GM12872 (cell line): ENCODE measurements around the gene KLHL35.

ENCODE experiments used
- TF ChIP-seq, protein P1 (sequence below): IDR thresholded peaks from 3 replicates; pipeline ENCODE4 v1.5.1; 2011; ENCODE audit warnings: low read depth, mild to moderate bottlenecking, low read length, moderate library complexity; ENCODE audit not compliant: insufficient read depth

KLHL35 gene

DNA sequence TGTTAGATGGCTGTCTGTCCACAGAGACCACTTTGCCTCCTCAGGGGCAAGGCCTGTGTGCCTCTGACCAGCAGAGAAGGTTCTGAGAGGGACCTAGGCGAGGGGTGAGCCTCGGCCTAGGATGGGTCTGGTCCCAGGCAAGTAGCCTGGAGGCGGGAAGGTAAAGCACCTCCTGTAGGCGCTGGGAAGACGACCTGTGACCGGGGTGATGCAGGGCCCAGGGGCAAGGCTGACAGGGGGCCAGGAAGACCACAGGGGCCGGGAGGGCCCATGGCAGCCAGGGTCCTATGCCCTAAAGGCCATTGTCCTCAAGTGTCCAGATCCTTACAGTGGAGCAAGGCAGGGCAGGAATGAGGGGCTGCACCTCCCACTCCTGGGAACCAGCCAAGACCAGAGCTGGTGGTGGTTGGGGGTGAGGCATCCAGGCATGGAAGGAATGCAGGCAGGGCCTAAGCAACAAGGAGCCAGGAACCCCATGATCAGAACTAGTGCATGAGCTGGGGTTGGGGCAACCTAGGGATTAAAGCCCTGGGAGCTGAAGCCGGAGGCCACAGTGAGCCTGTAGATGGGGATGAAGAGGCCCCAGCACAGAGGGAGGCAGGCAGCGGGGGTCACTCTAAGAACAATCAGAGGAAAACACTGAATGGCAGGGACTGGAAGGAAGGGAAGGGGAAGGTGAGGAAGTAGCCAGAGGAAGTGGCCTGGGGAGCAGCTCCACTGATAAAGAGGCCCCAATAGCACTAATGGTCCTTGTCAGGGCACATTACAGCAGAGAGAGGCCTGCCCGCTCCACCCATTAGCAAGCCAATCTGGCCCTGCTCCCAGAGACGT is 32.9 kb upstream of the KLHL35 start:
- TF ChIP-seq, protein P1, sequence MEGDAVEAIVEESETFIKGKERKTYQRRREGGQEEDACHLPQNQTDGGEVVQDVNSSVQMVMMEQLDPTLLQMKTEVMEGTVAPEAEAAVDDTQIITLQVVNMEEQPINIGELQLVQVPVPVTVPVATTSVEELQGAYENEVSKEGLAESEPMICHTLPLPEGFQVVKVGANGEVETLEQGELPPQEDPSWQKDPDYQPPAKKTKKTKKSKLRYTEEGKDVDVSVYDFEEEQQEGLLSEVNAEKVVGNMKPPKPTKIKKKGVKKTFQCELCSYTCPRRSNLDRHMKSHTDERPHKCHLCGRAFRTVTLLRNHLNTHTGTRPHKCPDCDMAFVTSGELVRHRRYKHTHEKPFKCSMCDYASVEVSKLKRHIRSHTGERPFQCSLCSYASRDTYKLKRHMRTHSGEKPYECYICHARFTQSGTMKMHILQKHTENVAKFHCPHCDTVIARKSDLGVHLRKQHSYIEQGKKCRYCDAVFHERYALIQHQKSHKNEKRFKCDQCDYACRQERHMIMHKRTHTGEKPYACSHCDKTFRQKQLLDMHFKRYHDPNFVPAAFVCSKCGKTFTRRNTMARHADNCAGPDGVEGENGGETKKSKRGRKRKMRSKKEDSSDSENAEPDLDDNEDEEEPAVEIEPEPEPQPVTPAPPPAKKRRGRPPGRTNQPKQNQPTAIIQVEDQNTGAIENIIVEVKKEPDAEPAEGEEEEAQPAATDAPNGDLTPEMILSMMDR, result no peak

DNA sequence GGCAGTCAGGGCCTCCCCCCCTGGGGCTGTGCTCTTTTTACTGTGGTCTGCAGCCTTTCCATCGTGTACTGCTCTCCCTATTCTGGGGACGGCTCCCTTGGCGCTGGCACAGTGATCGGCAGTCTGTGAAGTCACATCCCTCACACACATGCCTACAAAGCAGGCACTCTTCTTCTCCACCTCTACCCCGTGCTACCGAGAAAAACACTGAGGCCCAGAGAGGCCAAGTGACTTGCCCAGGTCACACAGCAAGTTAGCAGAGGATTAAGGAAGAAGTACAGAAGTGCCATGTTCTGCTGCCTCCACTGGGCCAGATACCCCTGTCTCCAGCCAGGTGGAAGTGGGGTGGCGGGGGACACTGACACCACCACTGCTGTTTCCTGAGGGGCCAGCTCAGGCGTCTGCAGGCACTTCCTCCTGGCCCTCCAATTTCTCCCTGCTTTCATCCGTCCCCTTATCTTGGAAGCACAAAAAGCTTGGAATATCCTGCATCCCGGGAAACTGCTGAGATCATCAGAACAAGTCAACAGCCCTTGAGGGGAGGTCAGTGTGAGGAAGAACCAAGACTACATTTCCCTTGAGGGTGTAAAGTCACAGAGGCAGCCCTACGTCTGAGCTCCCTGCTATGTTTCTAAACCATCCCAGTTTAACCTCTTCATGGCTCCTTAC is 30.2 kb upstream of the KLHL35 start:
- TF ChIP-seq, protein P1, result no peak

DNA sequence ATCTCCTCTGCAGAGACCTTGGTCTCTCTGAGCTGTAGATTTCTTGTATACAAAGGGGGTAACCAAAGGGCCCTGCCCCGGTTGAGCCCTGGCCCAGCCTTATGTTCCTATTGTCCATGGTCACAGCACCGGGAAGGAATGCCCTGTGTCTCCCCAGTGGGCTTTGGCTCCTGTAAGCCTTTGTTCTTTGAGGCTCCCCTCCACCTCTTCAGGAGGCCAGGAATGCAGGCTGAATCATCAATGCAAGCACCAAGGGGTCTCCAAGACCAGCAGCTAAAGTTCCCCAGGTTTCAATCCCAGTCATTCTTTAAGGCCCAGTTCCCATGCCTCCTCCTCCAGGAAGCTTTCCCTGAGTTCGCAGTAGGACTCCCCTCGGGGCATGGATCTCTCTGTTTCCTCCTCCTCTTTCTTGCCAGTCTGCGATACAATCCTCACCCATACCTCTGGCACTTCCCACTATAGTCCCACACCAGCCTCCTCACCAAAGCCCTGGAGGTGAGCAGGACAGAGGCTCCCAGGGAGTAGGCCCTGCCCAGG is 29.2 kb upstream of the KLHL35 start:
- TF ChIP-seq, protein P1, result no peak

DNA sequence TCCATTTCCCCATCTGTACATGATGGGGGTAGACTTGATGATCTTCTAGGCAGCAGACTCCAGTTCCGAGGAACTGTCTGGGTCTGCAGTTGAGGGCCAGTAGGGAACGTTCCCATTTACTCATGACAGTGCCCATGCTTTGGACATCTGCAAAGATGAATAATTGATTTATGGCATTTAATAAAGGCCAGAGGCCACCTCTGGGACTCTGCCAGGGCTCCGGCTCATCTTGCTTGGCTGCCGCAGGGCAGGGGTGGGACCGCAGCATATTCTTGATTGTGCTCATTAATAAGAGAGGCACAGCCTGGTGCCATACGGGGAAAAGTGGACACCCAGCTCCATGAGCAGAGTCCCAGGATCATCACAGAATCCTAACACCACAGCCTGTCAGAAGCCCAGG is 28.1 kb upstream of the KLHL35 start:
- TF ChIP-seq, protein P1, result no peak

DNA sequence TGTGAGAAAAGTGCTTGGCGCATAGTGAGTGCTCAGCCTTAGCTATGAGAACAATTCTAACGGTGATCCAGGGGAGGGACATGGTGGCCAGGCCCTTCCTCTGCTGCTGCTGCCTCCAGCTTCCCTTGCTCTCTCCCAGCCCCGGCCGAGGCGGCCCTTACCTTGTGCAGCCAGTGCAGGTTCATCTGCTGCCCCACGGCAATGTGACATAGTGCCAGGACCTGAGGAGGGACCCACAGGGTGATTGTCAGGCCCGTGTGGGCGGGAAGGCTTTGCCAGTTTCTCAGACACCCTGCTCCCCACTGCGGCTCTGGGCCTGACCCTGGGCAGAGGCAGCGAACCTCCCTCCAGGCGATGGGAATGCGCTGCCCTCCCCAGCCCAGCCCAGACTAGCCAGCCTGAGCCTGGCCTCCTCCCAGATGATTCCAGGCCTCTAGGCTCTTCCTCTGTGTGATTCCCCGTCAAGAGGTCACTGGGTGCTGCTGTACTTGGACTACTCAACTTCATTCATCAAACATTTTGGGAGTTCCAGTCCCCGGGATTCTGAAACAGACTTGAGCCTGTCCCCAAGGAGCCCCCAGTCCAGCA is 23.7 kb upstream of the KLHL35 start:
- TF ChIP-seq, protein P1, result no peak

DNA sequence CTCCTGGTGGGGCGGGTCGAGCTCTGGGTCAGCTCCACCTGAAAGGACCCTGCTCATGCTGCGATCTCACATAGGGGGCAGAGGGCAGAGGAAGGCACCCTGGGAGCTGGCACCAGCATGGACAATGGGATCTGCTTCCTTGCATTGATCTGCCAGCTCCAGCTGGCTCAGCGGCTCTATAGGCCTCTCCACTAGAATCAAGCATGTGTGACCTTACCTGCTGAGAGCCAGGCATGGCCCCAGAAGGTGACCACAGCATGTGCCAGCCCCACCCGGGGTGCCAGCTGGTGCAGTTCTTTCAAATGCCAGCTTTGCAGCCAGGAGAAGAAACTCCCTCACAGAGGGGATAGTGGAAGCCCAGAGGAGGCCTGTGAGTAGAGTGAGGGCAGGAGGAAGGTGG is 22.0 kb upstream of the KLHL35 start:
- TF ChIP-seq, protein P1, result no peak
